Myocyte (in vitro differentiated cells): ENCODE measurements around the gene DDX1. TPM values are rescaled to one million over a fixed set of nuclear protein-coding genes. Genes with fewer than 3 reads are reported as not detected.

Source experiments
- DNase-seq: peaks from one replicate; pipeline ENCODE4 v3.0.0-alpha.2; 2012; ENCODE audit warnings: low read depth
- total RNA-seq: library from RNA; depleted of rRNA; stranded (reverse); fragments of >200 nt; gene quantifications from 2 replicates; pipeline ENCODE4 v1.2.3, GENCODE V29; 2014

Gene DDX1
- total RNA-seq, 1 donor from 2014 or later = 89.1 TPM

- no peak for DNase-seq
Observed at GRCh38 chr2:15660491-15661294, 69.0 kb downstream of the DDX1 start.

DNA sequence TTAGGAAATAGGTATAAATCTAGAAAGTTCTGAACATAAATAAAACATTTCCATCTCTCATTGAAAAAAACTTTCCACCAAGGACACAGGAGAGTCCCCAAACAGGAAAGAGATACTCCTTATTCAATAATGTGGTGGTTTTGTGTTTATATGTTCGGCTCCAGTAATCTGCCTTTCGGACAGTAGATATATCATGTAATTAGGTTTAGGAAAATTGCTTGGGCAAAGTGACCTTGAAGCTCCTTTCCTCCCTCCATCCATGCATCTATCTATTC lies 69.6 kb downstream of the DDX1 start:
- no peak for DNase-seq

GRCh38 chr2:15662026-15662425 lies 70.4 kb downstream of the DDX1 start:
- DNase-seq = no peak

DNA sequence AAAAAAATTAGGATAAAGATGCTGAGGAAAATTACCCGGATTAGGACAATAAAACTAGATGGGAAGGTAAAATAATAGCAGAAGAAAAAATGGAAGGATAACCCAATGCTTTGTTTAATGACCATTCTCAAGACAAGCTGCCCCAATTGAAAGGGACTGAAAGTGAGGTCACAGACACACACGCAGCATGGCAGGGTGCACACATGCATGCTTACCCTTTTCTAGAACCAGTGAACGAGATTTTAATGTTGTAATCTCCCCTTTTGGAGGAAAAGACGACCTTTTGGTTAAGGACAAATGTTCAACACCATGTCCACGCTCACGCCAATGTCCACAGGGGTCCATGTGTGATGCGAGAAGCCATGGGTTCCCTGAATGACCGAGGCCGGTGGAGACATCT lies 70.9 kb downstream of the DDX1 start:
- DNase-seq = no peak

DNA sequence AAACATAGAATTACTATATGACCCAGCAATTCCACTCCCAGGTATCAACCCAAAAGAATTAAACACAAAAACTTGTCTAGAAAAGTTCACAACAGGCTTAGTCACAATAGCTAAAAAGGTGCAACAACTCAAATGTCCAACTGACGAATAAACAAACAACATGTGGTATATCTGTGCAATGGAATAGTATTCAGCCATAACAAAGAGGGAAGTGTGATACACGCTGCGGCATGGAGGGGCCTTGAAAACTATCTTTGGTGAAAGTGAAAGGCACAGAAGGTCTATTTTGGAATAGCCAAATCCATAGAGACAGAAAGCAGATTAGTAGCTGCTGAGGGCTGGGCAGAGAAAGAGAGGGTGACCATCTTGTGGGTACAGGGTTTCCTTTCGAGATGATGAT lies 72.1 kb downstream of the DDX1 start:
- DNase-seq = no peak

GRCh38 chr2:15664273-15665066 lies 72.8 kb downstream of the DDX1 start:
- DNase-seq = no peak

GRCh38 chr2:15665067-15665942 lies 73.6 kb downstream of the DDX1 start:
- no peak for DNase-seq

GRCh38 chr2:15665943-15666460 lies 74.3 kb downstream of the DDX1 start:
- DNase-seq = no peak

DNA sequence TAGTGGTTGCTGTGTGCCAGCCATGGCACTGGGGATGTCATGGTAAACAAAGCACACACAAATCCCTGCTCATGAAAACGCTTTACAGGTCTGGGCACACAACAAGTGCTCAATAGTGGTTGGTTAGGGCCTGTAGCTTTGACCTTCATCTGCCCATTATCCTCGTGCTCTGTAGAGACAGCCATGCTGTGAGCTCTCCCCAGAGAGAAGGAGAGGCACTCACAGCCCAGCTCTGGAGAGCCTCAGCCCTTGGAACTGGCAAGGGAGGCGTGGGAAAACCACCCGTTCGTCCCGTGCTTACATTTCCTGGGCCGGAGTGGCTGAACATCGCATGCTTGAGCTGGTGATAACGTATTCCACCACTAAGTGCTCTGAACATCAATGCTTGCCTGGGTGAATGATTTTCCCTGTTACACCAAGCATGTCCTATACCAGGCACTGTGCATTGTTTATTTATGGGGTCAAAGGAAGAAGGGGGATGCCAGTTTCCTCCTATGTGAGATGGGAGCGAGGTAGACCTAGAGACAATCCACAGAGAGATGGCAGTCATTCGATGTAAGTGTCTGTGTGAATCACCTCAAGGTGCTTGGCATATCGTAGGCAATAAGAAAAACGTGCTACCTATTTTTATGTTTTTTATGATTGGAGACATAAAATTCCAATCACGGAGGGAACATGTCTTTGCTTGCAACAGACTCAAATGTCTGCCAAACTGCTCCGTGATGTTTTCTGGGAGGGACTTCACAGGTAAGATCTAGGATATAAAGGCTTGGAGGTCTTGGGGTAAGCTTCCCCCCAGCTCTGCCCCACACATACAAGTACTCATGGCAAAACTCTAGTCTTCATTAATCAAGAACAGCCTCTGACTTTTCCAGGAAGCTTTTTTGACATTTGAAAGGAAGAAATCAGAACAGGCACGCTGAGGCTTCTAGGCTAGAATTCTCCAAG lies 75.5 kb downstream of the DDX1 start:
- no peak for DNase-seq

GRCh38 chr2:15667809-15668556 lies 76.3 kb downstream of the DDX1 start:
- peak; percentile 7 for DNase-seq

DNA sequence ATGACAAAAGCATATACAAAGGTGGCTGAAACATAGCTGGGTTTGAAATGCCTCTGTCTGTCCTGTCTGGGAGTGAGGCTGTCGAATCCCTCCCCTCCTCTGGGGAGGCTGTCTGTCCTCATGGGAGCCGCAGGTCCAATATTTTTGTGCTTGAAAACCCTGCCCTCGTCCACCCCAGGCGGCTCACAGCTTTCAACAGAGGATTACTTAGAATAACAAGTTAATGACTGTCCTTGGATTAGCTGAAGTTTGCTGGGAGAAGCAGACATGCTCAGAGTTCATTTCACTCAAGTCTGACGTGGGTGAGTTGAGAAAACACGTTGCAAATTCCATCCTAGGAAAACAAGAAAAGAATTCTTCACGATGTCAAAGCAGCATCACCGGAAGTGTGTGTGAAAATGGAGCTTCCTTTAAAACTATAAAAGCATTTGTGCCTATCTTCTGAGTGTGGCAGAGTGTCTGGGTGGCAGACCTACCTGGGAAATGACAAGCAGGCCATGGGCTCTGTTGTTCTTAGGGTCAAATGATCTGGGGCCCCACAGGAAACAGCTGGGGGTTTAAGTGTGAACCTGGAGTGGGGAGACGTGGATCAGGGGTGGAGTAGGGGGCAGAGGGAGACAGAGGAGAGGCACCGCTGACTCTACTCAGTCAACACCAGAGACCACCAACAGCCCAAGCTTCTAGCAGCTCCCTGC lies 77.1 kb downstream of the DDX1 start:
- no peak for DNase-seq

DNA sequence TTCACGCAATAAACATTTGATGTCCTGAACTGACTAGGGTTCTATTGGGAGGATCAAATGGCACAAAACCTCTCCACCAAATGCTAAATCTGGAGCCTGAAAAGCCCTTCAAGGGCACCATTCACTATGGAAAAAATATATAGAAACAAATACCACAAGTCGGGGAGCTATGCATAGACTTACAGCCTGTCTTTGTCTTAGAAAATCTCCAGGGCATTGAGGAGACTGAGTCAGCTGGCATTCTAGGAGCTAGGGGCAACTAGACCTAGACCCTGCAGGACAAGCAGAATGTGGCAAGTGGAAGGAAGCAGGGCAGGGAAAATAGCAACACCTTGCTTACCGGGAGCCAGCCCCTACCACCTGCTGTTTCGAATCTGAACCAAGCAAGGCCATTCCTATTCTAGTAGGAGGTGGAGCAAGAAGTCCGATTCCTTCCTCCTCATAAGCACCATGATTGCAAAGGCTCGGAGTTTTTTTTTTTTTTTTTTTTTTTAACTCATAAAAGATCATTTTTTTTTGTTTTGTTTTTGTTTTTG lies 77.8 kb downstream of the DDX1 start:
- no peak for DNase-seq

- no peak for DNase-seq
Observed at GRCh38 chr2:15670469-15670868, 78.8 kb downstream of the DDX1 start.

DNA sequence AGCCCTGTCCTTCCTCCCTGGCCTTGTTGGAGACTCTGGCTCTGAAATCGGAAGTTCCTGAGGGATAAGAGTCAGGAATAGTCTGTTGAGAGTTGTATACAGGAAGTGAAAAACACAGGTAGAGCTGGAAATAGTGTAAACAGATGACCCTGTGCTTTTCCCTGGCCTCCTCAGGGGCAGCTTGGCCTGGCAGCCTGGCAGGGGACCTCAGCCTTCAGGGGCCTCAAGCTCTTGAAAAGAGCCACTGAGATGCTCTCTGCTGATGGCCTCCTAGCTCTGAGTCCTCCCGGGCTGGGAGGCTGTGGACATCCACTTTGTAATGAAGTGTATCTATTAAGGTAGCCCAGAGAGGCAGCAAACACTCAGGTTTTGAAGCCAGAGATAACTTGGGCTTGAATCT lies 79.3 kb downstream of the DDX1 start:
- DNase-seq = no peak

GRCh38 chr2:15671409-15671808 lies 79.7 kb downstream of the DDX1 start:
- DNase-seq = no peak

- no peak for DNase-seq
Observed at GRCh38 chr2:15671842-15672815, 80.5 kb downstream of the DDX1 start.
